Measurements from ENCODE around the gene FRMD7.
"Not testable (repeated sequence)": the region's sequence is repeated elsewhere in the genome, so short reads cannot be mapped to it uniquely, and the experiment has no call there.

Gene FRMD7

DNA sequence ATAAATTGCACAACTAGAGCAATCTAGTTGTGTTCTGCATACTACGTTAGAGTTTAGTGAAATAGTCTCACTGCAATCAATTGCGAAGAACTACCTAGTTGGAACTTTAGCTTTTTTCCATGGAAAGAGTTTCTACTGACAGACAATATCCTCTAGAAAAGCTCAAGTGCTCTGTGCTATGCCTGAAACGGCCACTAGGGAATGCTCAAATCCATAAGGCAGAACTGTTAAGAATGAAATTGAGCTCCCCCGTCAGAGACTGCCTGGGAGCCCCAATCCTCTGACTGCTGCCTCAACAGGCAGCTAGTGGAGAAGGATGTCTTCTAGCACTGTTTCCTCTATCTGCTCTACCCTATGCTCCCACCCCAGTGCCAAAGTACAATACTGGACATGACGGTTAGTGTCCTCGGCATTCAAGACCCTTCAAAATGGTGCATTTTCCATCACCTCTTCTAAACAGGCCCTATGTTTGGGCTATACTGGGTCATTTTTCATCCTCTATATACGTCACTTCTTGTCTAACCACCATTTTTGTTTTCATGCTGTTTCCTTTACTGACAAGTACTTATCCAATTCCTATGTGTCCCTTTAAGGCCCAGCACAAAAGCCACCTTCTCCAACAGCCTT, 35.3 kb downstream of the FRMD7 start:
- peak; percentile 66 for DNase-seq (ENCODE audit: low spot score)

DNA sequence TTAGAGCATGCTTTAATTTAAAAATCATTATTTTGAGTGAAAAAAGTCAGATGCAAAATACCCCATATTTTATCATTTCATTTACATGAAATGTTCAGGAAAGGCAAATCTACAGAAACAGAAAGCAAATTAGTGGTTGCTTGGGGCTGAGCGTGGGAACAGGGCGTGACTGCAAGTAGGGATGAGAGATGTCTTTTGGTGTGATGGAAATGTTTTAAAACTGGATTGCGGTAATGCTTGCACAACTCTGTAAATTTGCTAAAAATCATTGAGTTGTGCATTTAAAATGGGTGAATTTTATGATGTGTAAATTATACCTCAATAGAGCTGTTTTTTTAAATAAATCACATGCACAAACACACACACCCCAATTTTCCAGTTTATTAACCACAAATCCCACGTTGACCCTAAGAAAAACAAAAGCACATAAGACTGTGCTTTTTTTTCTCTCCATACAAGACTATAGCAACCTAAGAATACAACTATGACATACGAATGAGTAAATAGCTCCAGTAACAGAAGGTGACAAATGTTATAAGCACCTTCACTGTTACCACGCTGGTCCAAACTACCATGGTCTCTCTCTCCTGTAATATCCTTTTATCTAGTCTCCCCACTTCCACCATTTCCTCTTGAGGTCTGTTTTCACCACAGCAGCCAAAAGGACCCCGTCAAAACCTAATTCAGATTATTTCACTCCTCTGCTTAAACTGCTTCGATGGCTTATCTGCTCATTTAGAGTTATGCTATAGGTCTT, 37.2 kb downstream of the FRMD7 start:
- DNase-seq (ENCODE audit: low spot score): no peak

DNA sequence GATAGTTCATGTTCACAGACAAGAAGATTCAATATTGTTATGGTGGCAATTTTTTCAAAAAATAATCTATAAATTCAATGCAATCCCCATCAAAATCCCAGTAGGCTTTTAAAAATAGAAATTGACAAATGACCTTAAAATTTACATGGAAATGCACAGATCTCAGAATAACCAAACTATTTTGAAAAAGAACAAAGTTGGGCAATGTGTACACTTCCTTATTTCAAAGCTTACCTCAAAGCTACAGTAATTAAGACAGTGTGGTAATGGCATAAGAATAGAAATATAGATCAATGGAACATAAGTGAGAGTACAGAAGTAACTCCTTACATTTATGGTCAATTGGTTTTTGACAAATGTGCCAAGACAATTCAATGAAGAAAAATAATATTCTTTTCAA, 39.0 kb downstream of the FRMD7 start:
- DNase-seq (ENCODE audit: low spot score): no peak

GRCh38 chrX:132086672-132087071, 41.1 kb downstream of the FRMD7 start:
- no peak for DNase-seq (ENCODE audit: low spot score)

DNA sequence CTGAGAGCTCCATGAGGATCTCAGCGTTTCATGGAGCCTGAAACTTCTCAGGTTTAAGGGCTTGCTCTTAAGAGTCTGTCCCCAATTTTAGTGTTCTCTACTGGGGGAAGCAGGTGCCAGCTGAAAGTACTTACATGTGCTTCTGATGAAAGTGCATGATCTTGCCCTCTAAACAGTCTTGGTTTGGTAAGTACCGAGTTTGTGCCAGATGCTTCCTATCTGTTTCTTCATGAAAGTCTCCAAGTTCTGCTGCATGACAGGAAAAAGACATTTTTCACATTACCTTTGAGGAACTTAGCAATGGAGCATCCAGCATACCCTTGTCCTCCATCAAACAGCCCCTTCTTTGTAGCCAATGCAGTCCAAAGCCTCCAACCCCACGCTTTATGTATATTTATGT, 42.0 kb downstream of the FRMD7 start:
- no peak for DNase-seq (ENCODE audit: low spot score)

DNA sequence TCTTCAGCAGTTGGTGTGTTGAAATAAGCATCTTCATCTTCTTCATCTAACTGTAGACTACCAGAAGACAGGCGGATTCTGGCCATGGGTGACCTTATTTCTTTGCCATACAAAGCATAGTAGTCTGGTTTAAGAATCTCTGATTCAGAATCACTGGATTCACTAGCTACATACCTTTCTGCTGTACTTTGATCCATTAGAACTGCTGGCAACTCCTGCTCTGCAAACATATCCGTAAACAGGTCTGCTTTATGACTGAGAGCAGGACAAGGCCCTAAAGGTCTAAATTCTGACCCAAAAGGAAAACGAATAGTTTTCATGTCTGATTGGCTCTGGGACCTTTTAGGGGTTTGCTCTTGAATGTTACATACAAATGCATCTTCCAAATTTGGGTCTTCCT, 49.9 kb downstream of the FRMD7 start:
- no peak for DNase-seq (ENCODE audit: low spot score)

- DNase-seq (ENCODE audit: low spot score): no peak
These were observed 50.4 kb downstream of the FRMD7 start for GRCh38 chrX:132077414-132077813.

GRCh38 chrX:132071254-132071653, 56.6 kb downstream of the FRMD7 start:
- peak; percentile 11 for DNase-seq (ENCODE audit: low spot score)

- DNase-seq (ENCODE audit: low spot score): no peak
These were observed 59.4 kb downstream of the FRMD7 start for GRCh38 chrX:132068405-132068804.

DNA sequence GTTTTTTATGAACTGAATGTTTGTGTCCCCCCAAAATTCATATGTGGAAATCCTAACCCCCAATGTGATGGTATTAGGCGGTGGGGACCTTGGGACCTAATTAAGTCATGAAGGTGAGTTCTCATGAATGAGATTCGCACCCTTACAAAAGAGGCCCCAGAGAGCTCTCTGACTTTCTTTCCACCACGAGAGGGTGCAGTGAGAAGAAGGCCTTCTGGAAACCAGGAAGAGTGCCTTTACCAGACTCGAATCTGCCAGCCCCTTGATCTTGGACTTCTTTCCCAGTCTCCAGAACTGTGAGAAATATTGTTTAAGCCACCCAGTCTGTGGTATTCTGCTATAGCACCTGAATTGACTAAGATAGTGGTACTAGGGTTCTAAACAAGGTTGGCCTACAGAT, 64.0 kb downstream of the FRMD7 start:
- DNase-seq (ENCODE audit: low spot score): no peak

- no peak for DNase-seq (ENCODE audit: low spot score)
These were observed 64.5 kb downstream of the FRMD7 start for GRCh38 chrX:132063334-132063733.

DNA sequence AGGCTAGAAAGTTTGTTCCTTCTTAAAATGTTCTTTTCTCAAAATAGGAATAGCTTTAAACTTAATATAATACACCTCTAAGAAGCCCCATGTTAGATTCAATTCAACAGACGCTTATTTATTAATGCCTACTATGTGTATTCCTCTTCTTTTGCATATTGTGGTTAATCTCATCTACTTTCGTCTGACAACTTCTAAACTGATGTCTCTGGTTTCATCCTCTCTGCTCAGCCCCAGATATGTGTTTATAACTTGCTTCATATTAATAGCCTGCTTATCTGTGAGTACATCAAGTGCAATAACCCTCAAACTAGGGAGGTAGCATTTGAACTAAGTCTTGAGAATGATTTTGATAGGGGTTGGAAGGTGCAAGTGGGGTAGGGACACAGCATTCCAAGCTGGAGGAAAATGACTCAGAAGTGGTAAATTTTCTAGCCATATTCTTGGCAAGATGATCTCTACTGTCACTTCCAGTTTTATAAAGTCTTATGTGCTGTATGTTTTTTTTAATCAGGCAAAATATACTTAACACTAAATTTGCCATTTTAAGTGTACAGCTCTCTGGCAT, 67.8 kb downstream of the FRMD7 start:
- no peak for DNase-seq (ENCODE audit: low spot score)

- DNase-seq (ENCODE audit: low spot score): no peak
These were observed 68.8 kb downstream of the FRMD7 start for GRCh38 chrX:132058975-132059374.

GRCh38 chrX:132058050-132058449, 69.8 kb downstream of the FRMD7 start:
- DNase-seq (ENCODE audit: low spot score): no peak

DNA sequence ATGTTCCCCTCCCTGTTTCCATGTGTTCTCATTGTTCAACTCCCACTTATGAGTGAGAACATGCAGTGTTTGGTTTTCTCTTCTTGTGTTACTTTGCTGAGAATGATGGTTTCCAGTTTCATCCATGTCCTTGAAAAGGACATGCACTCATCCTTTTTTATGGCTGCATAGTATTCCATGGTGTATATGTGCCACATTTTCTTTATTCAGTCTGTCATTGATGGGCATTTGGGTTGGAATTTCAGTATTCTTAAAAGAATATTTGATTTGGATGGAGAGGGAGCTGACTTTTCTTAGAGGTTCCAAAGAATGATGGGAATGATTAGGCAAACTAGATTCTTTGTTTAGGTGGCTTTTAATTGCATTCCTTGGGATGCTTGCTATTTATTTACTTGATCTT, 76.0 kb downstream of the FRMD7 start:
- not testable (repeated sequence) for DNase-seq (ENCODE audit: low spot score)

- DNase-seq (ENCODE audit: low spot score): no peak
These were observed 81.3 kb downstream of the FRMD7 start for GRCh38 chrX:132046533-132046932.

DNA sequence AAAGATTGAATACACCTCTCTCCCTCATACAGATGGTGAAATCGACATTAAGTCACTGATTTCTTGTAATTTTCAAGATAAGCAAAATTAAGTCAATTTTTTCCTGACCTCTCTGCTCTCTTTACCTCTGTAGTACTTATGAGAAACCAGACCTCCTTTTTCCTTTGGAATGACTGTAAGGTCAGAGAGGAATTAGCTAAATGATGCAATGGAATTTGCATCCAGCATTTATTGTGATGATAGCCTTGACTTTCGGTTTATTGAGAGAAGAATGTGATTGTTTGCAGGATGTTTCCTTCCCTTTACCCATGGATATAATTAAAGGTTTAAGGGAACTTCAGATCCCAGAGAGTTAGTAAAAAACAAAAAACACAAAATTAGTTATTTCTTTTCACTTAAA, 82.4 kb downstream of the FRMD7 start:
- DNase-seq (ENCODE audit: low spot score): no peak

GRCh38 chrX:132044953-132045352, 82.9 kb downstream of the FRMD7 start:
- DNase-seq (ENCODE audit: low spot score): no peak

GRCh38 chrX:132043977-132044376, 83.8 kb downstream of the FRMD7 start:
- DNase-seq (ENCODE audit: low spot score): no peak

DNA sequence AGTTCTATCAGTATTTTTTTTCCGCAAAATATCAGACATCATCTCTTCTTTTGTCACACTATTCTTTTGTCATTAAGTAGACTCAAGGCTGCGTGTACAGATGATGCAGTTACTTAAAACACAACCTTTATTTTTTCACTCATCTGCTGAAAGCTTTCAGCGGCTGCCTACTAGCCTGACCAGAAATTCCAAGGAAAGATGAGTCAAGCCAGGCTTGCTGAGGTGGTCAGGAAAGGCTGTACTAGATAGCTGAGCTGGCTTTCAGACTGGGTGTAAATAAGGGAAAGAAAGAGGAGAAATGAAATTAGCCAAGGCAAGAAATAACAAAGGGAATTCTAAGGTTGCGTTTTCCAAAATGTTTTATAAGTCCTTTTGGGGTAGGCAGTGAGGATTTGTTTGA, 86.8 kb downstream of the FRMD7 start:
- DNase-seq (ENCODE audit: low spot score): no peak

GRCh38 chrX:132040066-132040465, 87.8 kb downstream of the FRMD7 start:
- DNase-seq (ENCODE audit: low spot score): no peak

GRCh38 chrX:132037479-132037993, 90.3 kb downstream of the FRMD7 start:
- DNase-seq (ENCODE audit: low spot score): no peak

DNA sequence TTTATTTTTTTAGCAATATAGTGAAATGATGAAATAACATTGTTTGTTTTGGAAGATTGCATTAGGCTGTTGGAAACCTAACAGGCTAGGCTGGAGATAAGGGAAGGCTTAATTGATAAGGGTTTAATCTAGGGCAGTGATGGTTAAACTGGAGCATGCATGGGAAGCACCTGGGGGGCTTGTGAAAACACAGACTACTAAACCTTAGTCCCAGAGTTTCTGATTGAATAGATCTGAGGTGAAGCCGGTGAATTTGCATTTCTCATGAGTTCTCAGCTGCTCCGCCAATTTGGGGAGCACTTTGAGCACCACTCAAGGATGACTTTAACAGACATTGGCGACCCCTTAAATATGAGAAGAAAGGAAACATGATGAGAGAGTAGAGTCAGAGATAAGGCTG, 93.2 kb downstream of the FRMD7 start:
- no peak for DNase-seq (ENCODE audit: low spot score)

Measured in NAMALWA (cell line).